G401 (cell line): ENCODE results near the gene PTPN14. TPM values are rescaled to one million over a fixed set of nuclear protein-coding genes. Genes with fewer than 3 reads are reported as not detected.

Experiments
- DNase-seq: peaks from one replicate; pipeline ENCODE4 v3.0.0-alpha.2; 2015; ENCODE audit warnings: low spot score
- in situ Hi-C: cut with HindIII; loops from 2 replicates; pipeline ENCODE4 v1.10.0; 2016; ENCODE audit warnings: low sequenced_read_pairs, mixed read lengths
- total RNA-seq: library from RNA; depleted of rRNA; stranded (reverse); fragments of >200 nt; shearing (Covaris generic); gene quantifications from 2 replicates; pipeline ENCODE4 v1.2.3, GENCODE V29; 2014

Gene PTPN14
- total RNA-seq, 1 experiment from 2014 or later, result 9.7 TPM

DNA sequence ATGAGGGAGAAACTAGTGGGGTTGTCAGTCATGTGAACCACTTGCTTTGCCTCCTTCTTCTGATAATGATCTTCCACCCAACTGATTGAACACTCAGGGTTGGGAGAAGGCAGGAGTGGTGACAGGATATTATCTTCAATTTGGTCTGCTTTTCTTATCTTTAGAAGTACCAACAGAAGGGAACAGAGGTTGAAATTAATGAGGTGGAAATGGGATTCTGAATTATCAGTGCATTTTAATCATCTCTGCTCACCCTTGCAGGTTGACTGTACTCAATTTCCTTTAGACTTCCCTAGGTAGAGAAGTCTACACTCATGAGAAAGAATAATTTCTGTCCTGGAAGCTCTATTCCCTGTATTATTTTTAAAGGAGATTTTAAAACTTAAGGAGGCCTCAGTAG lies 19.9 kb upstream of the PTPN14 start:
- in situ Hi-C loops, result no loop called here
- no peak for DNase-seq

DNA sequence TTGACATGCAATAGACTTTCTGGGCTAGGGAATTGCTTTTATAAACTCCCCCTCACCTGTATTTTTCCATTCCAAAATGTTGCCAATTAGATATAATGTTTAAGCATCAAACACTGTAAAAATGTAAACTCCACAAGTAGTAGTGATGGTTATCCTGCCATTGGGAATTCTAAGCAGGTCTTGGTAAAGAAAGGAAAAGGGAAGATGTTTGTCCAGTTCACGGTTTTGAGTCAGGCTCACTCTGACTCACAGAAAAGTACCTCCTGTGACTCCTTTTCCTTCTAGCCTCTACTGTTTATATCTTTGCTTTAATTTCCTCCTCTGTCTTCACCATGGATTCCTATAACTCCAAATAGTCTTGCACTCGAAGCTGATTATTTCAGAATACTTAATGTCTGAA lies 19.0 kb upstream of the PTPN14 start:
- DNase-seq, result no peak
- in situ Hi-C loops, result no loop called here

DNA sequence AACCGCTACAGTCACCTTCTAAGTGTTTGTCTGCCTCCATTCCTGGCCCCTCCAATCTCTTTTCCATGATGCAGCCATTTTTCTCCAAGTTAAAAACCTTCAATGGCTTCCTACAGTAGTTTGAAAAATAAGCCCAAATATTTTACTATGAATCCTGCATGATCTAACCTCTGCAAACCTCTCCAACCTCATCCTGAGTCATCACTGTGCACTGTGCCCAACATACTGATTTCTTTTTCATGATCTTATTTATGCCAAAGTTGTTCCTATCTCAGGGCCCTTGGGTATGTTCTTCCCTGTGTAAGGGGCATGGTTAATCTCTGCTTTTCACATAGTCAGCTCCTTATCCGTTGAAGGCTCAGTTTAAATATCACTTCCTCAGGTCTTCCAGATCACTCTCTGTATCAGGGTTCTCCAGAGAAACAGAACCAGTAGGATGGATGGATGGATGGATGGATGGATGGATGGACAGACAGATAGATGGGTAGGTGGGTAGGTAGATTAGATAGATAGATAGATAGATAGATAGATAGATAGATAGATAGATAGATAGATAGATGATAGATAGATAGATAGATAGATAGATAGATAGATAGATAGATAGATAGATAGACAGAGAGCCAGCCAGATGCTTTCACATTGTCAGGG lies 18.1 kb upstream of the PTPN14 start:
- no peak for DNase-seq
- in situ Hi-C loops, result no loop called here

DNA sequence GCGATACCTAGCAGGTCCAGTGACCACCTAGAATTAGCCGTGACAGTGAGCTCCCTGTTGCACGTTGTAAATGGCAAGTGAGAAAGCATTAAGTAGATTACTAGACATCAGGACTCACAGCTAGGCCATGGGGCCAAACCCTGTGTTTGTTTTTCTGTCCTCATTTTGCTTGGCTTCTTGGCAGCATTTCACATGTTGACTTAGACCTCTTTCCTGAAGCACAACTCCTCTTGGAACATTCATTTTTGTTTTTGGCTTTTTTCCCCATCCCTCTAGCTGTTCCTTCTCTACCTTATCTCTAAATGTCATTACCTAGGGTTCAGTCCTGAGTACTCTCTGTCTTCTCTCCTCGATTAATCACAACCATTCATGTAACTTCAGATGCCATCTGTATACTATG lies 16.9 kb upstream of the PTPN14 start:
- DNase-seq, result peak; percentile 36
- in situ Hi-C loops, result no loop called here

DNA sequence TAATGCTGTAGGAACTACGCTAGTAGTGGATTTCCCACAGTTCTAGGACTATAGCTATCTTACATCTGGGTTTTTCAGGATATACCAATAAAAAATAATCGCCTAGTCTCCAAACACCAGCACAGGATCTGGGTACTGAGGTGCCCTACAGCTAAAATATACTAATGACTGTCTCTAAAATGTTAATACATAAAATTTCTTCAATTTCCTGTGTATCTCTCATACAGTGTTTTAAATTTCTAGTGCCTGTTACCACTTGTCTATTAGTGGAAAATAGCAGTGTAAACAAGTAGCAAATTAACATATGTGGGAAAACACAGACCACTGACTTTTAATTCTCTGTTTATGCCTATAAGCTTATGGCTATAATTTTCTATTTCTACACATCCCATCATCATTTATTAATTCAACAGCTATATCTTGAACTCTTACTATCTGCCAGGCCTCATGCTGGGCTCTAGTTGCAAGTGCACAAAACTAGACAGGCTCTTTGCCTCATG lies 16.1 kb upstream of the PTPN14 start:
- in situ Hi-C loops, result no loop called here
- DNase-seq, result no peak

- DNase-seq, result no peak
- in situ Hi-C loops, result no loop called here
Observed at GRCh38 chr1:214566158-214567104, 15.0 kb upstream of the PTPN14 start.

GRCh38 chr1:214565310-214565709 lies 13.9 kb upstream of the PTPN14 start:
- DNase-seq, result no peak
- in situ Hi-C loops, result no loop called here

- in situ Hi-C loops, result no loop called here
- no peak for DNase-seq
Observed at GRCh38 chr1:214563881-214564280, 12.5 kb upstream of the PTPN14 start.

- DNase-seq, result no peak
Observed at GRCh38 chr1:214557952-214558735, 6.7 kb upstream of the PTPN14 start.

GRCh38 chr1:214553142-214553710 lies 1.8 kb upstream of the PTPN14 start:
- DNase-seq, result no peak
- in situ Hi-C loops, result no loop called here

More at GRCh38 chr1:214557952-214558735, 6.7 kb upstream of the PTPN14 start:
- in situ Hi-C loops, result no loop called here

DNA sequence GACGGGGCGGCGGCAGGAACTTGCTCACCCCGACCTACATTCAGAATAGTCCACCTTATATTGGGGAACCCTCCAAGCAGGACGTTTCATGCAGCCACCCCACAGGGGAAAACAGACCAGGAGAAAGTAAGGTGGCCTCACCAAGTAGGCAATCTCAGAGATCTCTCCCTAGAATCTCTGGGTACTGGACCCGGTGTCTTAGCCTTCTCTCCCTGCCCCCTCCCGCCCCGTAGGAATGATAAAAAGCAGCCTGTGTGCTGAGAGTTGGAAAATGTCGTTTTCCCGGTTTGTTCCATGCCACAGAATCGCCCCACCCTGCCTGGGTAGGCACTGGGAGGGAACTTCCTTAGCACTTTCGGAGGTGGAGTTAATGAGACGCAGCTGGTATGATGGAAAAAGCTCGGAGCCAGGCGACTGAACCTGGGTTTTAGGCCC lies 789 bp upstream of the PTPN14 start:
- in situ Hi-C loops, result no loop called here
- DNase-seq, result peak; percentile 33

DNA sequence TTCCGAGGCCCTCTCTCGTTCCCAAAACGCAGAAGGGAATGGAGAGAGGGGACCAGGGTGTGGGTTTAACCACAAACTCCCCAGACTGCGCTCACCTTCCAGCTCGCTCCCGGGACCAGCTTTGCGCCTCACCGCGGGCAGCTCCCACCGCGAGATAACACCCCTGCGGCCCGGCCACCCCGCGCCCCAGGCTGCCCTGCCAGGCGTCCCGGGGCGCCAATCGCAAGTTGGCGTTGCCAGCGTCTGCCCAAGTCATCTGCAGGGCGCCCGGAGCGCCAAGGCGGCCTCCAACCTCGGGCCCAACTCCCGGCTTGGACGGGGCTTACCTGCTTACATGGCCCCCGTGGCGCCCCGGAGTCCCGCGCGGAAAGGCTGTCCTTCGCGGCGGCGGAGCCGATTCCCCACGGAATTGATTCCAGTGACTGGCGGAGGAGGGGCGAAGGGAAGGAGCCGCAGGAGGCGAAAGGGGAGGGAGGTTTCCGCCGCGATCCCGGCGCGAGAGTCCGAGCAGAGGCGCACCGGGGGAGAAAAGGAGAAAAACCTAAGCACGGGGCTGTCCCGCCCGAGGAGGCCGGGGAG lies 456 bp downstream of the PTPN14 start:
- DNase-seq, result no peak
- in situ Hi-C loops, result no loop called here

DNA sequence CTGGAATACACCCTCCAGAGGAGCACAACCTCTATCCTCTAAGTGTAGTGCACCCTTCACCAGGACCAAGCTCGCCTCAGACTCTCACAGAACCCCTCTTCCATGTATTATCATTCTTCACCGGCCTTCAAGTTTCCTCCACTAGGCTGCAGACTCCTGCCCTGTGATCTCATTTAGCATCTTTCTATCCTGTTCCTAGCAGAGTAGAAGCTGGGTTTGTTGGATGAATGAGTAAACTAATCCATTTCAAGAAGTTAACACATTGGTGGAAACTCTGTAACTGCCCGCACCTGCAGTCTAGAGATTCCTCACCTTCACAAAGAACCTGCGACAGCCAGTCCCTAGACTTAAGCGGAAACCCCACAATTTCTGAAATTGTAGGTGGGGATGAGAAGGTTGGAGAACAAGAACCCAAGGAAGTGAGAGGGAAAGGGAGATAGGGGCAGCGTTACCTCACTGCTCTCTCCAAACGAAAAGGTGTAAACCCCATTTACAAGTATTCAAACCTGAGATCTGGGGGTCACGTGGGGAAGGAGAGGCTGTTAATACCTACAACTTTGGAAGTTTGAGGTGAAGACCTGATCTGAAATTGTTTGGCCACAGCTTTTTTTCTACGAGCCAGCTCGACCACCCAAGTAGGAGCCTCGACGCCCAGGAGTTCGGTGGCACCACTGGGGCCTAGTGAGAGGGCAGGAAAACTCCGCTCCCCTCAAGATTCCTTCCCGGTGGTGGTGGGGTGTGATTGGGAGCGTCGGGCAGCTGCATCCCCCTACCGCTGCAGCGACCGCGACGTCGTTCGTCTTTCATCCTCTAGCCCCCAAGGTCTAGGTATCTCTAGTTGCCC lies 1.2 kb downstream of the PTPN14 start:
- in situ Hi-C loops, result no loop called here
- DNase-seq, result no peak

- in situ Hi-C loops, result no loop called here
- DNase-seq, result no peak
Observed at GRCh38 chr1:214549604-214550003, 1.8 kb downstream of the PTPN14 start.

DNA sequence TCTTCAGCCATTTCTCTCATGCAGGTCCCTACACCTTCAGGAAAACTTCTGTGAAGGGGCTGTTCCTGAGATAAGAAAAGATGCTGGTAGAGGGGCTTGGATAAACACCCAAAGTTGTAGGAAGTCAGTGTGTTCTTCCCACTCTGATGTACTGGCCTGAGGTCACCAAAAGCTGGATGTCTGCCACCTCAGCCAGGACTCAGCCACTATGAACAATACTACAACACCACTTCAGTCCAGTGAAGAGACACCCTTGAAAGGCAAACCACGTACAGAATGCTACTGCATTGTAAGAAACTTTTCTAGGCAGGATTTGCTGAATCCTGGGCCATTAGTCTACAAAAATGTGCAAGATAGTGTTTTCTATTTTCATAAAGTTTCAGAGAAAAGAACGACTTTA lies 2.4 kb downstream of the PTPN14 start:
- in situ Hi-C loops, result no loop called here
- peak; percentile 8 for DNase-seq

- DNase-seq, result no peak
- in situ Hi-C loops, result no loop called here
Observed at GRCh38 chr1:214548271-214548670, 3.1 kb downstream of the PTPN14 start.

DNA sequence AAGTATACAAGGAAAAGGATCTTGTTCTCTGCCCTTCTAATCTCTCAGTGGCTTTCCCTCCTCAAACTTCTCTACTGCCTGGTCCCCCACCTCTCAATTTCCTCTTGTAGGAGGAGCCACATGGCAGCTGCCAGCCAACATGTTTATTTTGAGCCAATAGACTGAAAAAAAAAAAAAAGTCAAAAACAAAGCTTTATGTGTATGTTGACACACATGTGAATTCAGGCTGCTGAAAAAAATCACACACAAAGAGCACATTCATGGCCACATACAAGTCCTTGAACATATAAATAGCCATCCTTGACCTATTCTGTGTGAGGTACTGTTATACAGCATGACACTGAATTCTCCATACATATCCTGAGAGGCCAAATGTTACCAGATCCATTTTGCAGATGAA lies 3.7 kb downstream of the PTPN14 start:
- DNase-seq, result no peak
- in situ Hi-C loops, result no loop called here
